ENCODE measurements around the gene P2RX4.

Gene P2RX4

GRCh38 chr12:121264135-121264534 lies 54.2 kb downstream of the P2RX4 start:
- Histone ChIP-seq H3K36me3 (ENCODE audit: insufficient read depth) (no peaks in the 10 kb centered on the region), H3K4me1 (ENCODE audit: low read depth, poor library complexity, severe bottlenecking) (peaks cover 6% of the 10 kb centered on the region), H3K9ac (no peak overlapping the region), H3K79me2 (ENCODE audit: insufficient read depth, low read depth) (no peaks in the 10 kb centered on the region), H3K4me2 (no peak overlapping the region), H2AFZ (ENCODE audit: low read depth) (no peak overlapping the region), H4K20me1 (ENCODE audit: insufficient read depth) (no peaks in the 10 kb centered on the region), H3K4me3 (IDR thresholded peaks at IDR 0.05; ENCODE audit: insufficient read depth, low read depth, low read length) (no peak overlapping the region), H3K27ac (no peak overlapping the region), H3K27me3 (ENCODE audit: insufficient read depth, low read depth) (no peaks in the 10 kb centered on the region)
- no peak for TF ChIP-seq CTCF (conservative IDR thresholded peaks at IDR 0.05; ENCODE audit: low read depth, low read length)

- H3K27ac ChIP-seq: no peak overlapping the region
- H3K4me1 ChIP-seq (ENCODE audit: low read depth, poor library complexity, severe bottlenecking): no peaks in the 10 kb centered on the region
- H3K4me2 ChIP-seq: no peak overlapping the region
- H4K20me1 ChIP-seq (ENCODE audit: insufficient read depth): no peaks in the 10 kb centered on the region
- H3K9ac ChIP-seq: no peak overlapping the region
- no peak for TF ChIP-seq CTCF (conservative IDR thresholded peaks at IDR 0.05; ENCODE audit: low read depth, low read length)
- no peaks in the 10 kb centered on the region for H3K79me2 ChIP-seq (ENCODE audit: insufficient read depth, low read depth)
- H3K27me3 ChIP-seq (ENCODE audit: insufficient read depth, low read depth): no peaks in the 10 kb centered on the region
- H3K36me3 ChIP-seq (ENCODE audit: insufficient read depth): no peaks in the 10 kb centered on the region
- H2AFZ ChIP-seq (ENCODE audit: low read depth): no peak overlapping the region
- H3K4me3 ChIP-seq (IDR thresholded peaks at IDR 0.05; ENCODE audit: insufficient read depth, low read depth, low read length): no peak overlapping the region
Observed at GRCh38 chr12:121264951-121265515, 55.1 kb downstream of the P2RX4 start.

GRCh38 chr12:121267822-121268221 lies 57.9 kb downstream of the P2RX4 start:
- H3K4me2 ChIP-seq: no peak overlapping the region
- no peak overlapping the region for H3K4me3 ChIP-seq (IDR thresholded peaks at IDR 0.05; ENCODE audit: insufficient read depth, low read depth, low read length)
- no peak overlapping the region for H3K27ac ChIP-seq
- H3K79me2 ChIP-seq (ENCODE audit: insufficient read depth, low read depth): no peaks in the 10 kb centered on the region
- H3K36me3 ChIP-seq (ENCODE audit: insufficient read depth): no peaks in the 10 kb centered on the region
- no peak for TF ChIP-seq CTCF (conservative IDR thresholded peaks at IDR 0.05; ENCODE audit: low read depth, low read length)
- no peaks in the 10 kb centered on the region for H3K4me1 ChIP-seq (ENCODE audit: low read depth, poor library complexity, severe bottlenecking)
- H3K9ac ChIP-seq: no peak overlapping the region
- no peaks in the 10 kb centered on the region for H3K27me3 ChIP-seq (ENCODE audit: insufficient read depth, low read depth)
- H4K20me1 ChIP-seq (ENCODE audit: insufficient read depth): no peaks in the 10 kb centered on the region
- no peak overlapping the region for H2AFZ ChIP-seq (ENCODE audit: low read depth)

GRCh38 chr12:121273364-121273896 lies 63.5 kb downstream of the P2RX4 start:
- Histone ChIP-seq H3K36me3 (ENCODE audit: insufficient read depth) (no peaks in the 10 kb centered on the region), H3K27ac (no peak overlapping the region), H3K4me2 (no peak overlapping the region), H2AFZ (ENCODE audit: low read depth) (no peak overlapping the region), H3K4me3 (IDR thresholded peaks at IDR 0.05; ENCODE audit: insufficient read depth, low read depth, low read length) (no peak overlapping the region), H3K79me2 (ENCODE audit: insufficient read depth, low read depth) (no peaks in the 10 kb centered on the region; the same call in 1 of the 2 replicates), H4K20me1 (ENCODE audit: insufficient read depth) (no peaks in the 10 kb centered on the region), H3K9ac (no peak overlapping the region), H3K4me1 (ENCODE audit: low read depth, poor library complexity, severe bottlenecking) (no peaks in the 10 kb centered on the region), H3K27me3 (ENCODE audit: insufficient read depth, low read depth) (no peaks in the 10 kb centered on the region)
- no peak for TF ChIP-seq CTCF (conservative IDR thresholded peaks at IDR 0.05; ENCODE audit: low read depth, low read length)
